Middle frontal gyrus (tissue), 1 donor: ENCODE results near the gene SH3GLB1.
"Not testable (repeated sequence)": the region's sequence is repeated elsewhere in the genome, so short reads cannot be mapped to it uniquely, and the experiment has no call there.

Experiments
- DNase-seq: peaks from one replicate; pipeline ENCODE4 v3.0.0-alpha.2; 2015; ENCODE audit warnings: low spot score; ENCODE audit errors: extremely low spot score

Gene SH3GLB1

DNA sequence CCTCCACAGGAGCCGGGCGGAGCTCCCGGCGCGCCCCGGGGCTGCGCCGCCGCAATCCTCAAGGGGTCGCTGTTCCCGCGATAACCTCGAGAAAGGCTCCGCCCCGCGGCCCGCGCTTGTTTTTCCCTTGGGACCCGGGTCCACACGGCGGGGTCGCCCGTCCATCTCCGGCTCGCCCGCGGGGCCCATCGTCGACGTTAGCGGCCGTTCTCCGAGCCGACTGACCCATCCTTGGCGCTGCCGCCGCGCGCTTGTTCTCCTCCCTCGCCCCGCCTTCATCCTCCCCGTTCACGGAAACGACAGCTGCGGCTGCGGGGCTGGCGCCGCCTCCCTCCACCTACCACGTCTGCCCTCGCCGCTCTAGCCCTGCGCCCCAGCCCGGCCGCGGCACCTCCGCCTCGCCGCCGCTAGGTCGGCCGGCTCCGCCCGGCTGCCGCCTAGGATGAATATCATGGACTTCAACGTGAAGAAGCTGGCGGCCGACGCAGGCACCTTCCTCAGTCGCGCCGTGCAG, at the start of gene SH3GLB1:
Gene SH3GLB1 (plus strand): TSS at position 119 of the 514 bp plus-strand sequence. CDS start 324 bp downstream, at position 443.
- DNase-seq = peak; percentile 88

DNA sequence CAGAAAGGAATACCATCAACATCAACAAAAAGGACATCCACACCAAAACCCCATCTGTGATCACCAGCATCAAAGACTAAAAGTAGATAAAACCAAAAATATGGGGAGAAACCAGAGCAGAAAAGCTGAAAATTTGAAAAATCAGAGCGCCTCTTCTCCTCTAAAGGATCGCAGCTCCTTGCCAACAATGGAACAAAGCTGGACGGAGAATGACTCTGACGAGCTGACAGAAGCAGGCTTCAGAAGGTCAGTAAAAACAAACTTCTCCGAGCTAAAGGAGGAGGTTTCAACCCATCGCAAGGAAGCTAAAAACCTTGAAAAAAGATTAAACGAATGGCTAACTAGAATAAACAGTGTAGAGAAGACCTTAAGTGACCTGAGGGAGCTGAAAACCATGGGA, 46.0 kb upstream of the SH3GLB1 start:
- DNase-seq = not testable (repeated sequence)

DNA sequence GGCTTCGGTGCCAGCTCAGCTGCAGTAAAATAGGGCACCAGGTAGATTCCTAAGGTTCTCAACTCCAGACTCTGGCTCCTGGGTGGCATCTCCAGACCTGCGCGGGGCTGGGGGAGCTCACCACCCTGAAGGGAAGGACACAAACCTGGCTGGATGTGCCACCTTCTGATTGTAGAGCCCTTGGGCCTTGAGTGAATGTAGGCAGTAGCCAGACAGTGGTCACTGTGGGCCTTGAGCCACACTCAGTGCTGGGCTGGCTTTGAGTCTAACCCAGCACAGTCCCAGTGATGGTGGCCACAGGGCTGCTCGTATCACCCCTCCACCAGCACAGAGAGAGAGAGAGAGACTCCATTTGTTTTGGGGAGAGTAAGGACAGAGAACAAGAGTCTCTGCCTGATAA, 38.0 kb upstream of the SH3GLB1 start:
- no peak for DNase-seq

DNA sequence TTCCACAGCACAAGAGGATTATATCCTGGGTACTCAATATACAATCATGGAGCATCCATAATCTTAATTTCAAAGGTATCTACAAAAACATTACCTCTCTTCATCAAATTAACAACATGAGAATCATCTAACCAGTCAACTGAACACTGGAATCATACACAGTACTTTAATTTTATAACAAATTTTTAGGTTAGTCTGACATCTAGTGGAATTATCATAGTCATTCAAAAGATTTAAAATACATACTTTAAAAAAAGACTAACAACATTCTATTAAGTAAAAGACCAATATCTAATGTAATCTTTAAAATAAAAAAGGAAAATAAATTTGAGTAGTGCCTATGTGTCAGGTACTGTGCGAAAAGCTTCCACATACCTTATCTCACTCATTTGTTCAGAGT, 16.8 kb upstream of the SH3GLB1 start:
- DNase-seq = peak; percentile 52

DNA sequence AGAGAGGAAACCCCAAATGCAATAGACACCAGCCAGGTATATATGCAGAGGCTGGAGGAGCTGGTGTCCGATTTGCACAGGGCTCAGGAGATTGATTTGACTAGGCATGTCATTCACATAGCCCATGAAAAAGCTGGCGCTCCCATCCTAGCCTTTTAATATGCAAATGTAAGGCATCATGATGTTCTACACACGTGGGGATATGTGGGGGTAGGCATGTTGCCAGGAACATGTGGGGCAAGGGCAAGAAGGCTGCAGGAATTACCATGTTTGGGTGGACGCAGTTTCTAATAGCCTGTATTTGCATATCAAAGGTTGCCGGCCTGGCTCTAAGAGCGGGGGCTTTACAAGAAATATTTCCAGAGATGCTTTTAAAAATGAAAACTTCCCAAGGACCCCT, 11.7 kb upstream of the SH3GLB1 start:
- DNase-seq = no peak

DNA sequence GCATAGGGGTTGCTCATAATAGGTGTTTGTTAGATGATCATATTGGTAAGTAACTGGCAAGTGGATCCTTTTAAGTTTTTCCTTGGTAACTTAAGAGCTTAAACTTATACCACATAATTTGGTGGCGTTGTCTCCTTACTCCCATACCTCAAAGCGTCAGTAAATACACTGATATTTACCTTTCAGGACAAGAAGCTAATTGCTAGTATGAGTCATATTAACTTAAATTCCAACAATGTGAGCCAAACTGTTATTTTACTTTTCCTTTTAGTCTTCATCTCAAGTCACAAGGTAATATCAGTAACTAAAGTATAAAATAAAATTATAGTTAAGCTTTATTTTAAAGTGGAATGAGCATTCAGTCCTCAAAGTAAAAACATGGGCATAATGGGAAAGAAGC, 9.0 kb upstream of the SH3GLB1 start:
- DNase-seq = no peak

DNA sequence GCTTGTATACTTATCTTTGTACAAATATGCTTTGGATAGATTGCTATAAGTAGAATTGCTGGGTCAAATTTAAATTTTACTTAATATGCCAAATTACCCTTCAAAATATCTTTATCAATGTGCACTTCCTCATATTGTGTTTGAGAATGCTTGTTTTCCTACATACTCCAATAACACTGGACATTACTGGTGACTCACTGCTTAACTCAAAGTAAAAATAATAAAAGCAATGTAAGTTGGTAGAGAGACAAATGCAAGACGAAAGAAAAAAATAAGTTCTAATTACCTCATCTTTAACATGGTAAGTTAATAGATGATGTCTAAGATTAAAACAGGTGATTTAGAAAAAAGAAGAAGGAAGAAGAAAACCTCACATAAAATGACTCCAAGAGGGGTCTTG, 7.9 kb upstream of the SH3GLB1 start:
- no peak for DNase-seq

DNA sequence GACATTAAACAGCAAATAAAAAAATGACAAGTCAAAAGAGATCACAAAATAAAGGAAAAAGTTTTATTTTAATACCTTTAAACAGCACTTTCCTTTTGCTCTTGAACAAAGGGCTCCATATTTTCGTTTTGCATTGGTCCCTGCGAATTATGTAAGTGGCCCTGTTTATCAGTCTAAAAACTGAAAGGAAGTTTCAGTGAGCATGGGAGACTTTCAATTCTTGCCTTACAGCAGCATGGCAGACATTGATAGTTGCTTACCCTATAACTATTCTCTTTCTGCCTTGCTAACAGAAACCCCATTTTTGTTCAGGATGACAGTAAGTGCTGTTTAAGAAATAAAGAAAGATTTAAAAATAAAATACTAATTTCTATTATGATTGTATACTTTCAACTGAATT, 5.2 kb upstream of the SH3GLB1 start:
- DNase-seq = no peak

DNA sequence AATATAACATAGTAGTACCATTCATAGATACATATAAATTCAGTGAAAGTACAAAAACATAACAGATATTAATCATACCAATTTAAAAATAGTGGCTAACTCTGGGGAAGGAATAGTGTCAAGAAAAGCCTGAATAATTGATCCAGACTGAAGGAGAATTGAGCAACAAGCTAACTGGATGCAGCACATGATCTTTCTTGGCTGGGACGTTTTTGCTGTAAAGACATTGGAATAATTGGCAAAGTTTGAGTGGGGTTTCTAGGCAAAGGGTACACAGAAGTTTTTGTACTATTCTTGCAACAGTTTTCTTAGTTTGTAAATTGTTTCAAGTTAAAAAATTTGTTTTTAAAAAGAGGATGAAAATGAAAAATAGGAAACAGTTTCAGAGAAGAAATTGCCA, 2.6 kb upstream of the SH3GLB1 start:
- DNase-seq = no peak

DNA sequence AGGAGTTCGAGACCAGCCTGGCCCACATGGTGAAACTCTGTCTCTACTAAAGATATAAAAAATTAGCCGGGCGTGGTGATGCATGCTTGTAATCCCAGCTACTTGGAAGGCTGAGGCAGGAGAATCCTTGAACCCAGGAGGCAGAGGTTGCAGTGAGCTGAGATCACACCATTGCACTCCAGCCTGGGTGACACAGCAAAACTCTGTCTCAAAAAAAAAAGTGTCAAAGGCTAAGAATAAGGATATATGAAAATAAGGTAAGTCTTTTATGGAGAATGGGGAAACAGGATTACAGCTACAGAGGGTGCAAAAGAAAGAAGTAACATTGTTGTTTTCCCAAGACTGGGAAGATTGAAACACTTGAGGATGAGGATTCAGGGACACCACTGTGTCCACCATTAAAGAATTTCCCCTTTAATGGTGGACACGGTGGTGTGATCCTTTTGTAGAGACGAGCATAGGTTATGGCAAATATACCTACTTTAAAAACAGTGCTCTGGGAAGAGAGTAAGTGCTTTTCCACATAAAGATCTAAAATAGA, 1.4 kb upstream of the SH3GLB1 start:
- not testable (repeated sequence) for DNase-seq

DNA sequence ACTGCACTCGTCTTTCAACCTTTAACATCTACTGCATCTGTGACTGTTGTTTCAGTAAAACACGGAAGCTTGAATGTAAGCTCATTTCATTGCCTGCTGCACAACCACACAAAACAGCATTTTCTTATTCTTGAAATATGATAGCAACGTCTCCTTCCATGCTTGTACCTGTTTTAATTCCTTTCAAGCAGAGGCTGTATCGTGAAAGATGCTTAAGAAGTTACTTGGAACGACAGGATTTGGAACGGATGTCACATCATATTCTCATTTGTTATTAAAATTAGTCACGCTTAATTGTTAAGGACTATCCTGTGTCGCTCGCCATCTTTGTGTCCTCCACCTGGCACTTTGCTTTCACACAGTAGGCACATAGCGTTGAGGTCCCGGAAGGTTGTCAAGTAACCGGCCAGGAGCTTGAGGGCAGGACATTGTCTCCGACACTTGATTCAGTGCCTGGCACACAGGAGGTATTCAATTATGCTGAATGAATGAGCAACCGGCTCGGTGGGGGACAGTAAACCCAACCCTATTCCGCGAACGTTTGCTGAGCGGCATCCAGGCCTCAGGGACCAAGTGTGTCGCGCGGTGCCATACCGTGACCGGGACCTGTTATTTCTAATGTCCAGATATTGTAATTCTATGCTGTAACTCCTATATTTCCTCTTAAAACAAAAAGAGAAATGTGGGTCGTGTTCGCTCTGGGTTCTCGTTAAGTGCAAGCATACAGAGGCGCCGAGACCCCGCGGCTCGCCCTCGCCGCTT, 499 bp upstream of the SH3GLB1 start:
- DNase-seq = peak; percentile 17

DNA sequence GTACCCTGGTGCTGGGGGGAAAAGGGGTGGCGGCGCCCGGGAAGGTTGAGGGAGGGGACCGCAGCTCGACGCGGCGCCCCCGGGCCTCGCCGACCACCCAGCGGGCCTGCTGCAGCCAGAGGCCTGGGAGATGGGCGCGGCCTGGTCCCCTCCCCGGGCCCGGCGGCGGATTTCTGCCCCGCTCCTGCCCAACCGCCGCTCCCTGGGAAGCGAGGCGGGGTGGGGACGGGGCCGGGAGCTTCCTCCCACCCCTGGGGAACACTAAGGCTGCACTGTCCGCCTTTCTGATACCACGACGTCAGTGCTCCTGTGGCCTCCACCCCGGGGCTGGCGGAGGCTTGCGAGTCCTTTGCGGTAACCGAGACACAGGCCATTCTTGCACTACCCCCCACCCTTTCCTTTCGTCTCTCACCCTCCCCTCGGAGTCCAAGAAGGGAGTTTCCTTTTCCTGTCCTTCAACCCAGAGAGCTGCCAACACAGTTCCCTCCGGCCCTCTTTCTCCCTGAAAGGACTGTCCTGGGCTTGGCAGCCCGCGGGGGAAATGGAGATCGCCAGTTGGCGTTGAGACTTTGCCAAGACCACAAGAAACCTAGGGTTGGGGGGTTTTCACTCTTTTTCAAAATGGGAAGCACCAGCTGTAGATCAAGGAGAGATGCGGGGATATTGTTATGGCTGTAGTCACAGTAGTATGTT, 742 bp downstream of the SH3GLB1 start:
- DNase-seq = peak; percentile 7

DNA sequence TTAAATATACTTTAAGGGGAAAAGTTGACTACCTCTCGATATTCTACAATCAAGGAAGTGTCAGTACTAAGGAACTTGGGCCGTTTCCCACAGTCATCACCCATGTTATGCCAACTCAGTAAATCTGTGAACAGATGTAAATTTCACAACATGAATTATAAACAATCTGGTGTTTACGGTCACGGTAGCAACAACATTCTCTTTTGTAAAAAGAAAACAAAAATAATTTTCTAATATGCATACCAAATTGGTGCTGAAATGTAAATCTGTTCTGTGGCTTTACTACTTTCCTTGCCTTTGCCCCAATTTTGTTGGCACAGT, 1.2 kb downstream of the SH3GLB1 start:
- no peak for DNase-seq

DNA sequence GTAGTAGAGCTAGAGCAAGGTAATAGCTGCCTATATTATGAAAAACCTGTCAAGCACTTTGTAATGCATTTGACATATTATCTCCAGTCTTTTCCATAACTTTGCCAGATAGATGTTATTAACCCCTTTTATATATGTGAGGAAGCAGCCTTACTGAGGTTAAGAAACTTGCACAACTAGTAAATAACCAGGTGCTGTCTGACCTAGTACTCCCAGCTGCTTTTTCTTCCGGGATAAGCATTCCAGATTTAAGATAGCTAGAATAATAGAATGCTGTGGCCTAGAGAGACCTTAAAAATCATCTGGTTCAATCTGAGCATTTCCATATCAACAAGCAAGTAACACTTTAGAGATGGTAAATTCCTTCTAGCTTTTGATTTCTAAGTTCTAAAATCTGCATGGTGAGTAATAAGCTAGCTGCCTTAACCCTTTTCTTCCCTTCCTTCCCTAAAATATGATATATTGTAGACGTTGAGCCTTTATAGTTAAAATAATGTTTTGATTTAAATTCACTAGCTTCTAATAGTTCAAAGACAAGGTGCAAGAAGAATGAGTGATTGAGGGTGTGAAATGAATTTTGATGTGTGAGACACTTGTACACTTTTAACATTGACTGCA, 1.8 kb downstream of the SH3GLB1 start:
- DNase-seq = no peak

DNA sequence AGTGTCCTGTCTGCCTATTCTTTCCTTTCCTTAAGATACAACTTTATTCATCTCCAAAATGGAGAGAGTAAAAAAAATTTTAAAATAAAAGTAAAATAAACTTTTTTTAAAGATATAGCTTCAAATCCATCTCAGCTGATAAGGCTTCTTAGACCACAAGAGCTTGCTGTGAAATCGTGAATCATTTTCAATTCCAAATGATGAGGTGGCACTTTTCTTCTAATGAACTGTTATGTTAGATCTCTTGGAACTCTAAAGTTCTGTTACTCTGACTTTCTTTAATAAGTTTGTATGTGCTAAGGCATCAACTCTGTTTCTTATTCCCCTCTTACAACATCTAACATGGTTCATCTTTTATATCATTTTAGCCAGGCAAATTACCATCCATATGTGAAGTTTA, 4.5 kb downstream of the SH3GLB1 start:
- DNase-seq = no peak

DNA sequence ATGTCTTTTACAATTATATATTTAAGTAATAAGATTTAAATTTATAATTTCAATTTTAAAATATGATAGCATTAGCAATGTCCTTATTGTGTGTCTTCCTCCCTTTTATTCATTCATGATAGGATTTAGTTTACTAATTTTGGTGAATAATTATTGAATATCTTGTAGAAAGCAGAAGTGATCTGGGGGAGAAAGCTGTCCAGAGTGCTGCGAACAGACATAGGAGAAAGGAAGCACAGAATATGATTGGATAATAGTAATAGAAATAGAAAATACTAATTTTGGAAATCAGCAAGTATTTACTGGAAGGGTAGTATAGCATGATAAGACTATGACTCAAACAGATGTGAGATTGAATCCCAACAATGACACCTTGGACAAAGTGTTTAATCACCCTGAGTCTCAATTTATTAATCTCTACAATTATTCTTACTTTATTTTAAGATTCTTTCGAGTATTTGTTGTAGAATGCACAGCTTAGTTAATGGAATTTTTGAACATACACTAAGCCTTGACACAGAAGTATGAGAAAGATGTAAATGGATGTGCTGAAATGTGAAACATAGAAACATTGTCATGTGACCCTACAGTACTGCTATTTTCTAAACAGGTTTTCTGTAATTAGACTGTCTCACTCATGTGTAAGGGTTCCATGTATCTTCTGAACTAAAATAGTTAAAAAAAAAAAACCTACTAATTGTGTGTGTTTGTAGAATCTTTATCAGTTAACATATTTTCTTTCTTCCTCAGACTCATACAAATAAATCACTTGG, 7.9 kb downstream of the SH3GLB1 start:
- no peak for DNase-seq

DNA sequence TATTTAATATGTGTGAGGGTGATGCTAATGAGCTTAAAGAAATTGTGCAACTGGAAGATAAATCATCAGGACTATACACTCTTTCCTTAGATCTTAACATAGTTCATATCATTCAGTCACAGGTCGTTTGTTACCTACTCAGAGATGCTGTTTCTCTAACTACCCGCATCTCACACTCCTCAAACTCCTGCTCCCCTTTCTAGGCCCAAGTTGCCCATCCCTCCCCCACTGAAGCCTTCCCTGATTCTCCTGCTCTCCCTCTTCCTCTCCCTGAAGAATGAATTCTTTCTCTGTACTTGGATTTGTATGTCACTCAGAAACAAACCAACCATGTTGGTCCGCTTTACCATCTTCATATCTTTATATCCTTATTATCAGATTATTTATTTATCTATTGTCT, 9.1 kb downstream of the SH3GLB1 start:
- DNase-seq = no peak

DNA sequence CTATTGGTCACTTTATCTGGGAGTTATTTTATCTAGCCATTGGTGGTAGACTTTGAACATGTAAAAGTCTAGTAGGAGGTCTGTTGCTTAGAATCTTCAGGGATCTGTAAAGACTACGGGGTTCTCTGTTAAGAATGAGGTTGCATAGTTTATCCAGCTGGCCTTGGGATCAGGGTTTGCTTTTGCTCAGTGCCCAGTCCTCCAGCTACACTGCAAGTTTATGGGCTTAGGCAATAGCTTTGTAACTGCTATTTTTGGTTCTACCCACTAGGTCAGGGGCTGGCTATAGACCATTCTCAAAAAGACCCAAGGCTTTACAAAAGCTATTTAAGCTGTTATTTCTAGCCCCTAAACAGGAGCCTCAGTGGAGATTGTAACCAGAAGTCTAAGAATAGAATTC, 9.8 kb downstream of the SH3GLB1 start:
- DNase-seq = no peak

DNA sequence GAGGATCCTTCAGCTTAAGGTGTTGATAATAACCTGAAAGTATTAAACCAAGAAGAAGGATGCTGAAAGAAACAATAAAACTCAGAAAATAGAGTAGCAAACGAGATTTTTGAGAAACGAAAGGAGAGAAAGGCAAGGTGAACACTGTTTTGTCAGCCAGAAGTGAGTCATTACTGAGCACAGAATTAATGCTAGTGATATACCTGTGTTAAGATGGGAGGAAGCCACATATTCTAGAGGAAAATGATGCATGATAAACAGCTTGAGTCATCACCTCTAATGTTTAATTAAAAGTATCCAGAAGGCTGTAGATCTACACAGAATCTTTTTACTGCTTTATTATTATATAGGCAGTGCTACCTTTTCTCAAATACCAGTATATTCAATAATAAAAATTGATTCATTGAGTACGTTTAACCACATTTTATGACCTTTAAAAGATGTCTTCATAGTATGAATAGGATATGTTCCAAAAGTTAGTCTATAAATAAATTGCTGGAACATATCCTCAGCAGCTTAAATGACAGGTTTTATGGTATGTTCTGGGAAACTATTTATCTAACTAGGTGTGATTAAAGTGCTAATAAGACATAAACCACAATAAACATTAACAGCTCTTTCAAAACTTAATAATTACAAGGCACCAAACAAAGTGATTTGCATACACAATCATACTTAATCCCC, 10.3 kb downstream of the SH3GLB1 start:
- DNase-seq = no peak

DNA sequence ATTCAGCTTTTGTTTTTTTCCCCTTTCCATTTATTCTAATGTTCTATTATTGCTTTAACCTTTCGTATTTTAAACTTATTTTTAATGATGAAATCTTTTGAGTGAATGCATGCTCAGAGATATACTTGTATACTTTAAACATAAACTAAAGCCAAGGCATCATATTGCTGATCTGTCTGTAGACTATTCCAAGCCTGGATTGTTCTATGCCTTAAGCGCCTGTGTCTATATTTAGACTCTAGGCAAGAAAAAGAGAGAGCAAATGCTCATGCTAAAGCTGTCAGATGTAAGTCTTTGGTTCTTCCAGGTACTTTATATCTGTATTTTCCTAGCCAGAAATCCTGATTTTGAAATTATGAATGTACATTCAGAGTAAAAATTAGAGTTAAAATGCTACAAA, 14.4 kb downstream of the SH3GLB1 start:
- DNase-seq = no peak

DNA sequence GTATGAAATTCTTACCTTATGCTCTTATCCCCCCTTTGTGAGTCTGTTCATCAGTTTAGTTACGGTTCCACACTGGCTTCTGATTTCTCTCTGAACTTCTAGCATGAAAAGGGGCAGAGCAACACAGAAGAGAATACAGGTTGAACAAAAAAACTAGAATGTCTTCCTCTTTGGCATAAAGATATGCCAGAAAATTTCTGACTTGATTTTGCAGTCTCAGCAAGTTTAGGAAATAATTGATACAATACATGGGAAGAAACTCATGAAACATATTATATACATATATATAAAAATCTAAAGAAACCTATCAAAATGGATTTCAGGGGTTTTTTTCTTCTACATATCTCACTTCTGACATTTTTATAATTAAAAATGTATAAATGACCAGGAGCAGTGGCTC, 27.0 kb downstream of the SH3GLB1 start:
- no peak for DNase-seq
